Cerebellar nuclear complex (tissue), 1 donor: ENCODE results near the gene ERBIN.
"Not testable (repeated sequence)": the region's sequence is repeated elsewhere in the genome, so short reads cannot be mapped to it uniquely, and the experiment has no call there.

ENCODE experiments used
- DNase-seq, 2 experiments: peaks; one replicate each; lab custom pipeline; 2025; lab: John Stamatoyannopoulos, UW

Gene ERBIN

DNA sequence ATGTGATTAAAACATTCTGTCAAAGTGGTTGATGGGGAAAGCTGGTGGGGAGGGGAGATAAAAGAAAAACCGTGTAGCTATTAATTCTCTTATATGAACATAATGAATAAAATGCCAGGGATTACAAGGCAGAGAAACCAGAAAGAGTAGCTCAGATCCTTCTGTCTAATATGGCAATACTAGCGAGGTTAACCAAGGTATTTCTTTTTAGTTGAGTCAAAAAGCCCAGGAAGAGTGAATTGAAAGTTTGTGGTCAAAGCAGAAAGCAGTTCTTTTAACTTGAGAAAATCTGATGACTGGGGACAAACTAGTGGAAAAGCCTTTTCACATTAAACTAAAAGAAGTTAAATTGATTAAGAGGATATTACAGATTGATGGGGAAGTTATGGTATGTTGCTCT is 76.0 kb downstream of the ERBIN start:
- DNase-seq = no peak

- DNase-seq = no peak
Measured at GRCh38 chr5:66004216-66004615, 77.8 kb downstream of the ERBIN start.

DNA sequence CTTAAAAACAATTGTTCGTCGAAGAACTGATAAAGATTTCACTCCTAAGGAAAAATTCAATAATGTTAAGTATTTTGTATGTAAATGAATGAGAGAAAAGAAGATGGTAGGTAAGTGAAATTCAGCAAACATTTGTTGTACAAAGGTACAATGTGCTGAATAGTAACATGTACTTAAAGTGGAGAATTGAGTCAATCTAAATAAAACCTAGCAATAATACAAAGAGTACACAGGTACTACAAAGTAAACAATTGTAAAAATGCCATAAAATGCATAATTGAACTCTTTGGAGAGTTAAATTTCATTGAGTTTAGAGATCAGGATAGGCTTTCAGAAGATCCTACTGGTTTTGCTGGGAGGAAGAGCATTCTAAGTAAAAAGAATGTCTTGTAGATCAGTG is 82.9 kb downstream of the ERBIN start:
- no peak for DNase-seq

DNA sequence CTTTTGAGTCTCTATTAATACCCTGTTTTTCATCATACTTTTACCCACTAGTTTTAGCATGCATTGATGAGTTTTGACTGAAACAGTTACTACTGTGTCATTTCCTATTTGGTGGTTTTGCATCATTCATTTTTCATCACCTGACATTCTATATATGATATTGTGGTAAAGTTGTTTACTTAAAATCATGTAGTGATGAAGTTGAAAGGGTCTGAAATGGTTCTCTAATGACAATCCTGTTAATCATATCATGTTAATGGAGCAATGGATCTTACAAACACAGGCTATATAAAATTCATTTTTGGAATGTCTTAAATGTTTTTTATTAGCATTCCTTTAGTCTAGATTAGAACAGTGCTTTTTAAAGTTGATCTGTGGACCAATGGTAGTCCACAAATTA is 84.1 kb downstream of the ERBIN start:
- no peak for DNase-seq

DNA sequence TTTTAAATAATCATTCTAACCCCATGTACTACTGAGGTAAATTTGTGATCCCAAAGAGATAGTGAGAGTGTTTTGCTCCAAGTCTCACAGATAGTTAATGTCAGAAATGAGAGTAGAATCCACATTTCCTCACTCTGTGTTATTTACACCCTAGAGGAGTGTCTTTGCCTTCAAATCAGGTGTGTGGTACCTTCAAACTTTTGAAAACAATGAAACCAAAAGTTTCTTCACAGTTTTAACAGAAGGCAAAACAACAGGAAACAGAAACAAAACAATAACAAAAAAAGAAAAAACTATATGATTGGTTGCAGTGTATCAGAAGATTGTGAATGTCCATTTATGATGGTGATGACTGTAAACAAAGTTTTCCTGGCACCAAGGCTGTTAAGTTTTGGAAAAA is 85.9 kb downstream of the ERBIN start:
- DNase-seq = no peak

GRCh38 chr5:66013397-66013796 is 87.0 kb downstream of the ERBIN start:
- DNase-seq = no peak

- no peak for DNase-seq
Measured at GRCh38 chr5:66013906-66014305, 87.5 kb downstream of the ERBIN start.

- DNase-seq = no peak
Measured at GRCh38 chr5:66015196-66015960, 89.0 kb downstream of the ERBIN start.

DNA sequence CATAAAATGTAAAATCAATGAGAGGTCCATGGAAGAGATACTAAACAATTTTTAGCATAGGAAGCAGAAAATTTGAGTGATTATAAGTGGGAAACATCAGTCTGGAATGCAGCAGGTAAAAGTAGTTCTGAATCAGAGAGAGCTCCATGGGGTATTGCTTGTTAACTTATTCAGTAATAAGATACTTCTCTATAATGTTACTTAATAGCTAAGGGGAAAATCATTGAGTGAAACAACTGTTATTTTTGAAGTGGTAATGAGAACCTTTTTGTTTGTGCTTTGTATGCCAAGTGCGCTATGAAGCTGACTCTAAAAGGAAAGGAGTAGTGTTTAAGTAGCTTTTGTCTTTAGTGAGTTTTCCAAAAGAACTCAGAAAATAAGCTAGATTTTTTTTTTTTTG is 95.2 kb downstream of the ERBIN start:
- DNase-seq = no peak

GRCh38 chr5:66039296-66039695 is 112.9 kb downstream of the ERBIN start:
- no peak for DNase-seq

DNA sequence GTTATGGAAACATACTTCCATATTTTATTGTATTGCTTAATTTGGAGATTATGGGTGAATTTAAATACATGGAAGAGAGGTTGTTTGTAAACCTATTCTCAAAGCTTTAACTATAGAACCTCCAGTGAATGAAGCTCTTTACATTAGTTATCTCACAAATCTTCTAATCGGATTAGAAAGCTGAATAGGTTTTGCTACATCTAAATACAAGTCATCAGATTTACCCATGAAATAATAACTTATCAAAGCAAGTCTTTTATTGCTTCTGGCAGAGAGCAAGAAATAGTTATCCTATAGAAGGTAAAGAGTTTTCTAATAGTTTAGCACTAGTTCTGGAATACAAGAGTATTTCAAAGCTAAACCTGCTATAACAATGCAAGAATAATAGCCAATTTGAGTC is 113.3 kb downstream of the ERBIN start:
- DNase-seq = no peak

GRCh38 chr5:66041627-66042026 is 115.3 kb downstream of the ERBIN start:
- no peak for DNase-seq

- no peak for DNase-seq
Measured at GRCh38 chr5:66057239-66057638, 130.9 kb downstream of the ERBIN start.

DNA sequence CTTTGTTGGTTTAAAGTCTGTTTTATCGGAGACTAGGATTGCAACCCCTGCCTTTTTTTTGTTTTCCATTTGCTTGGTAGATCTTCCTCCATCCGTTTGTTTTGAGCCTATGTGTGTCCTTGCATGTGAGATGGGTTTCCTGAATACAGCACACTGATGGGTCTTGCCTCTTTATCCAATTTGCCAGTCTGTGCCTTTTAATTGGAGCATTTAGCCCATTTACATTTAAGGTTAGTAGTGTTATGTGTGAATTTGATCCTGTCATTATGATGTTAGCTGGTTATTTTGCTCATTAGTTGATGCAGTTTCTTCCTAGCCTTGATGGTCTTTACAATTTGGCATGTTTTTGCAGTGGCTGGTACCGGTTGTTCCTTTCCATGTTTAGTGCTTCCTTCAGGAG is 134.9 kb downstream of the ERBIN start:
- DNase-seq = not testable (repeated sequence)

GRCh38 chr5:66063061-66063460 is 136.7 kb downstream of the ERBIN start:
- DNase-seq = not testable (repeated sequence)

DNA sequence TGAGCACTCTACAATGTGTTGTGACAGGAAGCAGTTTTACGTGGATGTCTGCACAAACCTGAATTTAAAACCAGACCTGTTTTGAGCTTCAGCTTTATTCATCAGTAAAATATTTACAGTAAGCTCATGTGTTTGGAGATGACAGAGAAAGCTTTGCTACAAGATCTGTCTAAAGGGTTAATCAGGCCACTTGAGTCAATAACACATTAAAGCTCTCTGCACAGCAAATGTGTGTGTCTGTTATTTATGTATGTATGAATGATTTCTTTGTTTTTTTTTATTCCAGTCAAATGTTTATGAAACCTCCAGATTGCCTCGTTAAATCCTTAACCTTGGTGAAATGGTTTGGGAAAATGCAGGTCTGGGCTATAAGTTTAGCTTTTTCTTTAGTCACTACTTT is 140.5 kb downstream of the ERBIN start:
- no peak for DNase-seq

DNA sequence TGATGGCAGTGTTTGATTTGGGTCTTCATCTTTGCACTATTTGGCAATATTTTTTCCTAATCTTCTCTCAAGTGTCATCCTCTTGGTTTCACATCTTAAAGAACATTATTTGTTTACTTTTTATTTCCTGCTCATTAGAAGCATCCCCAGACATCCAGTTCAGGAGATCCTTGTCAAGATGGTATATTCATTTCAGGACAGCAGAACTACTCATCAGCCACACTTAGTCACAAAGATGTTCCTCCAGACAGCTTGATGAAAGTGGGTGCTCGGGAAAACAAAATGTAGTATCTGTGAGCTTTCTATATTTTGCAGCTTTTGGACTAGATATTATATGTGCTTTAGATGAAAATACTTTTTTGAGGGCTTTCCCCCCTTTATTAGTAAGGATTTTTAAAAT is 145.7 kb downstream of the ERBIN start:
- DNase-seq = no peak

GRCh38 chr5:66074901-66075300 is 148.5 kb downstream of the ERBIN start:
- DNase-seq = no peak

DNA sequence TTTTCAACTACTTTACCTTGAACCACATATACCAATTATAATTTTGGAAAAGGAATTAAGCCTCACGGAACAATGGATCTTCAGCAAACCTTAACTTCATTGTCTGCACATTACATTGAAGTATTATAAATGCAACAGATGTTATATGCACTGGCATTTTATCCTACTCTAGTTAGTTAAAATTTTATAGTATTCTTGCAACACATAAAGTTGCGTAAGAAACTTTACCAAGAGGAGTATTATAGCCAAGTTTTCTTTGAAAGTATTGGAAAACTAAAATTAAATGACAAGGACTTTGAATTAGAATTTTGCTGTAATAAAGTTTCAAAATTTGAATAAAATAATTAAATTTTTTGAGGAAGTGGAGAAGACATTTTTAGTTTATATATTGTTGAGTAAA is 154.3 kb downstream of the ERBIN start:
- no peak for DNase-seq

DNA sequence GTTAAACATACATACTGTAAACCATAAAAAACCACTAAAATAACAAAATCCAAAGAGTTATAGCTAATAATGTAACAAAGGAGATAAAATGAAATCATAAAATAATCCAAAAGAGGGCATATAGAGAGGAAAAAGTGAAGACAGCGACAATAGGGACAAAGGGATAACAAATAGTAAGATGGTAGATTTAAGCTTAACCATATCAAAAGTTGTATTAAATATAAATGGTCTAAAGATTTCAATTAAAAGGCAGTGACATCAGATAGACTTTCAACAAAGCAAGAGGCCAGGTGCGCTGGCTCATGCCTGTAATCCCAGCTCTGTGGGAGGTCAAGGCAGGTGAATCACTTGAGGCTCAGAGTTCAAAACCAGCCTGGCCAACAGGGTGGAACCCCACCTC is 163.0 kb downstream of the ERBIN start:
- no peak for DNase-seq

- no peak for DNase-seq
Measured at GRCh38 chr5:66100851-66101250, 174.5 kb downstream of the ERBIN start.

- no peak for DNase-seq
Measured at GRCh38 chr5:66113160-66113559, 186.8 kb downstream of the ERBIN start.

GRCh38 chr5:66118304-66118703 is 191.9 kb downstream of the ERBIN start:
- no peak for DNase-seq

DNA sequence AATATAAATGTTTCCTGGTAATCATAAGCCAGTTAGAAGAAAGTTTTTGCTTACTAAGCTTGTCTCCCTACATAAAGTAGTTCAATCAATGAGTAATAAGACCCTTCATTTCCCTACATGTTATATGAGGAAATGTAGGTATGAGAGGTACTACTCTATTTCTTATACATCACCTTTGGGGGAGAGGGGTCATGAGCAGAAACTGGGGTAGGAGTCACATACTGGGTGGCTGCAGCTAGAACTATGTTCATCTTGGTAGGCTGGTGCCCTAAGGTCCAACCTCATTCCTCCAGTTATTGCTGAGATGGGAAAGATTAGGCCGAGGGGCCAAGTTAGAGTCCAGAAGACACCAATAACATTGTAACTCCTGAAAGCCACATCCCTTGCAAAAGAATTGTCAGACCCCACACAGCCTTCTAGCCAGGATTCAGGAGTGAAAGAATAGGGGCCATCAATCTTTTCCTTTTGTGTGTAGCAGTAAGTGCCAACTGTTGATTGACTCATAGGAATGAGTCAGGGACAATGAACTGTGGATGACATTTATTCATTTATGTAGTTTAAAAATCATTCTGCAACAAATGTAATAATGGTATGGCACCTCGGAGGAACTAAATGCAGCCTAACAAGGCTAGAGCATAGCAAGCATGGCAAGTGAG is 196.1 kb downstream of the ERBIN start:
- no peak for DNase-seq
